GM06990 (cell line): ENCODE data around the gene COL27A1.

Experiments used
- DNase-seq: peaks from one replicate; pipeline ENCODE4 v3.0.0-alpha.2; 2011; ENCODE audit not compliant: insufficient read length; ENCODE audit errors: extremely low read depth
- H3K27me3 ChIP-seq: replicated peaks from 2 replicates; pipeline ENCODE4 v1.6.0; 2011; ENCODE audit warnings: low read length; ENCODE audit not compliant: control insufficient read depth, insufficient read depth
- H3K36me3 ChIP-seq: 2 replicates; pipeline ENCODE4 v1.5.1; 2011; ENCODE audit warnings: low read length; ENCODE audit not compliant: control insufficient read depth, insufficient read depth
- H3K4me3 ChIP-seq: replicated peaks from 2 replicates; pipeline ENCODE4 v1.5.1; 2011; ENCODE audit warnings: low read depth, mild to moderate bottlenecking, control low read depth, low read length
- CTCF ChIP-seq: IDR thresholded peaks from 2 replicates; pipeline ENCODE4 v1.5.1; 2011; ENCODE audit warnings: low read length, control low read depth, mild to moderate bottlenecking, inconsistent platforms; ENCODE audit not compliant: insufficient read depth, poor library complexity, severe bottlenecking

The COL27A1 gene

GRCh38 chr9:114235033-114235661 is 79.8 kb downstream of the COL27A1 start:
- no peaks in the 10 kb centered on the region for H3K36me3 ChIP-seq
- DNase-seq = no peak
- no peak overlapping the region for H3K4me3 ChIP-seq
- H3K27me3 ChIP-seq = peaks cover 4% of the 10 kb centered on the region
- TF ChIP-seq CTCF = no peak

DNA sequence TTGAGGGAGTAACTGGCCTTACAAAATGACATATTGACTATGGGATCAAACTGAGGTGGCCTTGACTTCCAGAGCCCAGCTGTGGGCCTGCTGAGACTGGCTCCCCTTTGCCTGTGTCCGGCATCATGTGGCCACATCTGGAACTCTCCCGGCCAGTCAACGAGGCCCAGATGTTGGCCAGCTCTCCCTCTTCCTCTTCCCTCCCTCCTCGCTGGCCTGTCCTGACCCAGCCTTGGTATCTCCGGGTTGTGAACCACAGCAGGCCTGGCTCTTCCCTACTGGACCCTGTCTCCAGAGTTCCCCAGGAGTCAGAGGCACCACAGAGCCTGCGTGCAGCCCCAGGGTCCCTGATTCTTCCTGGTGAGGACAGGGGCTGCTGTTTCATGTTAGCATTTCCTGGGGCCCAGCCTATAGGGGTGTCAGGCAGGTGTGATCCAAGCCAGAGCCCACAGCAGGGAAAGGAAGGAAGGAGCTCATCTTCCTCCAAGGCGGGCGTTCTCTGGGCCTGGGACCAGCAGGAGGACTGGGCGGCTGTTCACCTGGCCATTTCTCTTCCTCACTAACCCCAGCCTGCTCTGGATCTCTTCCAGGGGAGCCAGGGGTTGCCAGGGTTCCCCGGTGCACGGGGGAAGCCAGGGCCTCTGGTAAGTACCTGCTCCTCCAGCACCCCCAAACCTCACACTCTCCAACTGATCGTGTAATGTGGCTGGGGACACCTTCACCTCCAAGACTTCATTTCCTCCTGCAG is 81.2 kb downstream of the COL27A1 start:
- no peak overlapping the region for H3K4me3 ChIP-seq
- no peaks in the 10 kb centered on the region for H3K36me3 ChIP-seq
- no peak for DNase-seq
- TF ChIP-seq CTCF = no peak
- peaks cover 2% of the 10 kb centered on the region; the same call in 1 of the 2 replicates for H3K27me3 ChIP-seq

GRCh38 chr9:114237247-114237646 is 81.9 kb downstream of the COL27A1 start:
- no peaks in the 10 kb centered on the region for H3K36me3 ChIP-seq
- DNase-seq = no peak
- no peak overlapping the region for H3K4me3 ChIP-seq
- peaks cover 2% of the 10 kb centered on the region; the same call in 1 of the 2 replicates for H3K27me3 ChIP-seq
- TF ChIP-seq CTCF = no peak

DNA sequence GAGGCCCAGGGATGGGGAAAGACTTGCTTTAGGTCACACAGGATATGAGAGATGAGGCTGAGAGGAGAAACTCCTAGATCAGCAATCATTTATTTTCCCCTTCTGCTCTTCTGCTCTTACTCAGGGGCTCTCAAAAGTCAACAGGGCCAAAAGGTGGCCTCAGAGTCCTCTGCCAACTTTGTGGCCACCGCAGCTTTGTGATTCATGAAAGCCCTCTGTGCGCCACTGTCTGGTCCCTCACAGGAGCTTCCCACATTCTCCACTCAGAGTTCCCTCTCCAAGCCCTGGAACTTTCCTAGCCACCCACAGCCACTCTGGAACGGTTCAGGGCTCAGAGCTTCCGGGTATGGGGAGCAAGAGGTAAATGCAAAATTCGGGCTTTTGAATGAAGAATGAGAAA is 82.4 kb downstream of the COL27A1 start:
- no peak overlapping the region for H3K4me3 ChIP-seq
- H3K36me3 ChIP-seq = no peaks in the 10 kb centered on the region
- DNase-seq = no peak
- no peak for TF ChIP-seq CTCF
- H3K27me3 ChIP-seq = peaks cover 2% of the 10 kb centered on the region; the same call in 1 of the 2 replicates

DNA sequence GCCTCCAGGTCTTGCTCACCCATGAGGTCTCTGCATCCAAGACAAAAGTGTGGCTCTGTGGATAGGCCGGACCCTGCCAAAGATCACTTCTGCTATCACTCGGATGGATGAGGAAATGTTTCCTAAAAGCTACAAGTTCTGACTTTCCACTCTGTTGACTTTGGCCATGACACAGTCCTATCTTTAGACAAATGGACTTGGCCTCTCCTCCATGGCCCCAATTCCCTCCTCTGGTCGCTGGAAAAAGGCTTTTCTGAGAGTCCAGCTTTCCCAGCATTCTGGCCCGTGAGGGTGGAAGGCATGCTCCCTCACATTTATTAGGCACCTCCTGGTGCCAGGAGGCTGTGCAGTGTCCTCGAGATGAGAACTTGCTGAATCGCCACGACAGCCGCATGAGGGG is 83.1 kb downstream of the COL27A1 start:
- no peaks in the 10 kb centered on the region for H3K36me3 ChIP-seq
- DNase-seq = no peak
- H3K27me3 ChIP-seq = peaks cover 2% of the 10 kb centered on the region; the same call in 1 of the 2 replicates
- no peak overlapping the region for H3K4me3 ChIP-seq
- TF ChIP-seq CTCF = no peak
